GM12878 (cell line): ENCODE data around the gene CD33. TPM values are rescaled to one million over a fixed set of nuclear protein-coding genes. Genes with fewer than 3 reads are reported as not detected.

Source experiments
- ATAC-seq: fragments of 200-7000 bp; cut with Tn5 transposase; 3 replicates; pipeline ENCODE4 v1.9.1; 2020; ENCODE audit warnings: mild to moderate bottlenecking, moderate library complexity
- BruUV-seq: library from RNA; stranded (reverse); fragments of 400-500 nt; replicated peaks from 2 replicates; lab custom pipeline; 2021; lab: Mats Ljungman, UMichigan
- CTCF ChIA-PET: fragments of 300-600 bp; sonication (Branson Sonifier 250); formaldehyde crosslinking; extraction: SDS; loops from one replicate; lab custom pipeline; 2021; ENCODE audit warnings: inconsistent platforms; lab: Yijun Ruan, JAX
- POLR2A ChIA-PET: fragments of 350-600 bp; formaldehyde crosslinking; extraction: SDS; loops from one replicate; lab custom pipeline; 2021; ENCODE audit warnings: inconsistent platforms; lab: Charles Lee
- RAD21 ChIA-PET: fragments of 300-600 bp; sonication (Branson Sonifier 250); formaldehyde crosslinking; loops from one replicate; lab custom pipeline; 2023; ENCODE audit warnings: antibody characterized with exemption; ENCODE audit not compliant: unreplicated experiment; lab: Charles Lee
- SMC1A ChIA-PET: fragments of 300-600 bp; sonication (Branson Sonifier 250); formaldehyde crosslinking; loops from one replicate; lab custom pipeline; 2023; ENCODE audit not compliant: unreplicated experiment, uncharacterized antibody; lab: Charles Lee
- DNase-seq: peaks from one replicate; pipeline ENCODE4 v3.0.0-alpha.2; 2011; ENCODE audit warnings: low read depth, low spot score
- FAIRE-seq: peaks from 3 replicates; lab custom pipeline; 2011; peaks lifted over from hg19 to GRCh38; lab: Jason Lieb, UNC
- H2AFZ ChIP-seq: 2 replicates; pipeline ENCODE4 v1.6.0; 2011; ENCODE audit warnings: low read depth, low read length, control low read depth; ENCODE audit not compliant: control insufficient read depth
- H3K27ac ChIP-seq: 2 replicates; pipeline ENCODE4 v1.5.1; 2011; ENCODE audit warnings: control low read depth; ENCODE audit not compliant: control insufficient read depth, insufficient read depth
- H3K27me3 ChIP-seq, 2 experiments: replicated peaks in 1 of 2; 2 replicates each; pipeline versions ENCODE4 v1.6.0 to v1.6.1; 2011; ENCODE audit warnings: low read length in 1 of 2; ENCODE audit not compliant: control insufficient read depth in 2 of 2, insufficient read depth in 2 of 2
- H3K36me3 ChIP-seq, 2 experiments: 2 replicates each; pipeline ENCODE4 v1.5.1; 2011; ENCODE audit warnings: low read length in 1 of 2; ENCODE audit not compliant: control insufficient read depth in 2 of 2, insufficient read depth in 2 of 2
- H3K4me1 ChIP-seq: 2 replicates; pipeline ENCODE4 v1.6.1; 2011; ENCODE audit warnings: mild to moderate bottlenecking, low read length, moderate library complexity, mixed read lengths; ENCODE audit not compliant: control insufficient read depth, insufficient read depth
- H3K4me2 ChIP-seq: 2 replicates; pipeline ENCODE4 v1.6.0; 2011; ENCODE audit warnings: control low read depth; ENCODE audit not compliant: control insufficient read depth, insufficient read depth
- H3K4me3 ChIP-seq: fragments of 200-600 bp; sonication (generic); 2 replicates; pipeline ENCODE4 v1.5.1; 2016
- H3K79me2 ChIP-seq: 2 replicates; pipeline ENCODE4 v1.6.0; 2011; ENCODE audit warnings: low read length; ENCODE audit not compliant: control insufficient read depth, insufficient read depth
- H3K9ac ChIP-seq: 2 replicates; pipeline ENCODE4 v1.8.0; 2011; ENCODE audit warnings: low read length, control low read depth, mixed read lengths; ENCODE audit not compliant: control insufficient read depth, insufficient read depth
- H3K9me3 ChIP-seq: replicated peaks from 3 replicates; pipeline ENCODE4 v1.5.1; 2011; ENCODE audit warnings: mild to moderate bottlenecking, low read length; ENCODE audit not compliant: control insufficient read depth, insufficient read depth
- H4K20me1 ChIP-seq: 2 replicates; pipeline ENCODE4 v1.6.0; 2011; ENCODE audit not compliant: control insufficient read depth, insufficient read depth
- HDAC6 ChIP-seq: fragments of 200-600 bp; sonication (generic); IDR thresholded peaks from one replicate; pipeline ENCODE4 v1.8.0; 2017; ENCODE audit warnings: antibody characterized with exemption; ENCODE audit not compliant: unreplicated experiment
- JUNB ChIP-seq: IDR thresholded peaks from 2 replicates; pipeline ENCODE4 v1.6.1; 2016; ENCODE audit warnings: antibody characterized with exemption, mild to moderate bottlenecking
- KAT2A ChIP-seq: conservative IDR thresholded peaks from 2 replicates; pipeline ENCODE4 v1.6.1; 2011; ENCODE audit warnings: low read depth, low read length; ENCODE audit not compliant: control insufficient read depth
- PAX5 ChIP-seq: IDR thresholded peaks from 2 replicates; pipeline ENCODE4 v1.6.1; 2011; ENCODE audit warnings: low read depth, low read length, borderline replicate concordance
- PML ChIP-seq: IDR thresholded peaks from 2 replicates; pipeline ENCODE4 v1.6.1; 2012; ENCODE audit warnings: low read length, inconsistent platforms
- SMAD1 ChIP-seq: fragments of 450-650 bp; IDR thresholded peaks from 2 replicates; pipeline ENCODE4 v1.6.1; 2018; ENCODE audit warnings: mild to moderate bottlenecking, low read depth; ENCODE audit not compliant: partially characterized antibody
- SREBF1 ChIP-seq: IDR thresholded peaks from 2 replicates; pipeline ENCODE4 v1.6.1; 2012; ENCODE audit warnings: mild to moderate bottlenecking, low read length
- TCF3 ChIP-seq: IDR thresholded peaks from 2 replicates; pipeline ENCODE4 v1.6.1; 2012; ENCODE audit warnings: low read depth, mild to moderate bottlenecking, low read length, borderline replicate concordance; ENCODE audit not compliant: insufficient read depth
- TCF7 ChIP-seq: IDR thresholded peaks from 2 replicates; pipeline ENCODE4 v1.6.1; 2014; ENCODE audit warnings: antibody characterized with exemption, borderline replicate concordance
- ZNF24 ChIP-seq: fragments of 450-650 bp; IDR thresholded peaks from 2 replicates; pipeline ENCODE4 v1.6.1; 2017; ENCODE audit warnings: antibody characterized with exemption, mild to moderate bottlenecking
- WGBS: methylation state at CpG from one replicate; pipeline ENCODE4 v1.1.6; 2016; ENCODE audit warnings: low lambda C conversion rate; ENCODE audit not compliant: insufficient replicate concordance, insufficient coverage; ENCODE audit errors: missing lambda C conversion rate; 5-methylcytosine and 5-hydroxymethylcytosine counted together
- in situ Hi-C: fragments of 300-500 bp; cut with MboI; formaldehyde crosslinking; loops from 9 replicates; pipeline ENCODE4 v1.14.3; 2018; ENCODE audit warnings: mixed read lengths
- intact Hi-C: fragments of 100-400 bp; cut with micrococcal nuclease; formaldehyde crosslinking; loops from one replicate; pipeline ENCODE4 v1.14.2; 2022; ENCODE audit not compliant: unreplicated experiment
- polyA plus RNA-seq, 11 experiments: library from polyadenylated mRNA; depleted of rRNA in 4 of 11; unstranded in 6 of 11; stranded (reverse) in 5 of 11; fragments of >200 nt; fragmentation: Nextera tagmentation in 4 of 11; fragmentation: Illumina TruSeq in 1 of 11; extraction: Ambion mirVana in 4 of 11; extraction: Trizol in 1 of 11; gene quantifications; 1 replicate in 1 of 11; 2 replicates in 10 of 11; pipeline versions ENCODE4 v1.2.1 to v1.2.3, GENCODE V29; 2011 to 2016; ENCODE audit warnings: inconsistent platforms in 2 of 11, missing spikeins in 2 of 11, low read depth in 1 of 11
- total RNA-seq, 4 experiments: library from RNA; depleted of rRNA in 3 of 4; stranded (reverse); fragments of >200 nt in 3 of 4; fragmentation: Illumina TruSeq in 1 of 4; extraction: Trizol in 1 of 4; gene quantifications; 2 replicates each; pipeline versions ENCODE4 v1.2.1 to v1.2.3, GENCODE V29; 2013 to 2021
- TF ChIP-seq, protein P1 (sequence below): fragments of 450-650 bp; IDR thresholded peaks from 2 replicates; pipeline ENCODE4 v1.6.1; 2017; ENCODE audit warnings: antibody characterized with exemption, mild to moderate bottlenecking, moderate library complexity

CD33 gene
- total and polyA plus RNA-seq, 10 of the 15 experiments (the other 5 are each of a cell fraction or from before 2014, with no cell fraction given): 0.29 to 17.9 (median 0.72) TPM; not detected in 1

GRCh38 chr19:51187395-51188226 lies 37.3 kb upstream of the CD33 start:
- H3K36me3 ChIP-seq: no peaks in the 10 kb centered on the region
- in situ Hi-C loops: no loop called here
- BruUV-seq: no TSS peak

More at GRCh38 chr19:51187395-51188226, 37.3 kb upstream of the CD33 start:
- 21% methylated on average over 11 of the region's 11 CpGs for WGBS
- FAIRE-seq (no peak), ATAC-seq (no peak), DNase-seq (no peak)
- Histone ChIP-seq H3K79me2 (no peaks in the 10 kb centered on the region), H3K4me3 (no peak overlapping the region), H3K9ac (no peak overlapping the region), H3K9me3 (no peaks in the 10 kb centered on the region), H4K20me1 (no peaks in the 10 kb centered on the region), H2AFZ (no peak overlapping the region), H3K27ac (no peak overlapping the region), H3K4me2 (no peak overlapping the region), H3K27me3 (peaks cover 1 to 4% of the 10 kb centered on the region in 2 experiments; a peak in 2 of 4 replicates), H3K4me1 (no peaks in the 10 kb centered on the region)
- intact Hi-C loops: no loop called here
- SMC1A ChIA-PET: no interaction called here
- TF ChIP-seq JUNB (no peak), PAX5 (no peak), HDAC6 (no peak), PML (no peak), TCF3 (no peak), SREBF1 (no peak), ZNF24 (no peak), TCF7 (no peak), KAT2A (no peak), SMAD1 (no peak)
- TF ChIP-seq, protein P1, sequence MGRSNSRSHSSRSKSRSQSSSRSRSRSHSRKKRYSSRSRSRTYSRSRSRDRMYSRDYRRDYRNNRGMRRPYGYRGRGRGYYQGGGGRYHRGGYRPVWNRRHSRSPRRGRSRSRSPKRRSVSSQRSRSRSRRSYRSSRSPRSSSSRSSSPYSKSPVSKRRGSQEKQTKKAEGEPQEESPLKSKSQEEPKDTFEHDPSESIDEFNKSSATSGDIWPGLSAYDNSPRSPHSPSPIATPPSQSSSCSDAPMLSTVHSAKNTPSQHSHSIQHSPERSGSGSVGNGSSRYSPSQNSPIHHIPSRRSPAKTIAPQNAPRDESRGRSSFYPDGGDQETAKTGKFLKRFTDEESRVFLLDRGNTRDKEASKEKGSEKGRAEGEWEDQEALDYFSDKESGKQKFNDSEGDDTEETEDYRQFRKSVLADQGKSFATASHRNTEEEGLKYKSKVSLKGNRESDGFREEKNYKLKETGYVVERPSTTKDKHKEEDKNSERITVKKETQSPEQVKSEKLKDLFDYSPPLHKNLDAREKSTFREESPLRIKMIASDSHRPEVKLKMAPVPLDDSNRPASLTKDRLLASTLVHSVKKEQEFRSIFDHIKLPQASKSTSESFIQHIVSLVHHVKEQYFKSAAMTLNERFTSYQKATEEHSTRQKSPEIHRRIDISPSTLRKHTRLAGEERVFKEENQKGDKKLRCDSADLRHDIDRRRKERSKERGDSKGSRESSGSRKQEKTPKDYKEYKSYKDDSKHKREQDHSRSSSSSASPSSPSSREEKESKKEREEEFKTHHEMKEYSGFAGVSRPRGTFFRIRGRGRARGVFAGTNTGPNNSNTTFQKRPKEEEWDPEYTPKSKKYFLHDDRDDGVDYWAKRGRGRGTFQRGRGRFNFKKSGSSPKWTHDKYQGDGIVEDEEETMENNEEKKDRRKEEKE: no peak
- RAD21 ChIA-PET: no interaction called here
- CTCF ChIA-PET: interaction anchor here (1.6 kb wide), 1 partner anchor 28 kb away, joined by 4 read pairs; no protein-coding TSS in a partner anchor
- POLR2A ChIA-PET: no interaction called here
